Measurements from ENCODE around the gene DDIT3.
"Not testable (repeated sequence)": the region's sequence is repeated elsewhere in the genome, so short reads cannot be mapped to it uniquely, and the experiment has no call there.

DDIT3 gene

DNA sequence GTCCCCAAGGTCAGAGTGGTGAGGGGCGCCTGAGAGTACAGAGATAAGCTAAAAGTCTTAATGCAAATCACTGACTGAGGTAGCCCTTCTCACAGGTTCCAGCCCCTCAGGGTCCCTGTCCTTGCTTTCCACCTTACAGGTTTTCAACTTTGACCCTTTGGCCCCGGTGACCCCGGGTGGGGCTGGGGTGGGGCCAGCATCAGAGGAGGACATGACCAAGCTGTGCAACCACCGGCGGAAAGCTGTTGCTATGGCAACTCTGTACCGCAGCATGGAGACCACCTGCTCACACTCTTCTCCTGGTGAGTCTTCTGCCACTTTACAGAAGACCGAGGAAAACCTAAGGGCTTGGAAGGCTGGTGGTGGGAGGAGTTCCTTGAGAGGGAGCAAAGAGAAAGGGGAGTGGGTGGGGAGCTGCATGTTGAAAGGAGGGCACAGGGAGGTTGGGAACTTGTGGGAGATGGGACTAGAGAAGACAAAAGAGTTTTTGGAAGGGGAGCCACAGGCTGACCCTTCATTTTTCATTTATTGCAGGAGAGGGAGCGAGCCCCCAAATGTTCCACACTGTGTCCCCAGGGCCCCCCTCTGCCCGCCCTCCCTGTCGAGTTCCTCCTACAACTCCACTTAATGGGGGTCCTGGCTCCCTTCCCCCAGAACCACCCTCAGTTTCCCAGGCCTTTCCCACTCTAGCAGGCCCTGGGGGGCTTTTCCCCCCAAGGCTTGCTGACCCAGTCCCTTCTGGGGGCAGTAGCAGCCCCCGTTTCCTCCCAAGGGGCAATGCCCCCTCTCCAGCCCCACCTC, 4.7 kb upstream of the DDIT3 start:
- DNase-seq = no peak

DNA sequence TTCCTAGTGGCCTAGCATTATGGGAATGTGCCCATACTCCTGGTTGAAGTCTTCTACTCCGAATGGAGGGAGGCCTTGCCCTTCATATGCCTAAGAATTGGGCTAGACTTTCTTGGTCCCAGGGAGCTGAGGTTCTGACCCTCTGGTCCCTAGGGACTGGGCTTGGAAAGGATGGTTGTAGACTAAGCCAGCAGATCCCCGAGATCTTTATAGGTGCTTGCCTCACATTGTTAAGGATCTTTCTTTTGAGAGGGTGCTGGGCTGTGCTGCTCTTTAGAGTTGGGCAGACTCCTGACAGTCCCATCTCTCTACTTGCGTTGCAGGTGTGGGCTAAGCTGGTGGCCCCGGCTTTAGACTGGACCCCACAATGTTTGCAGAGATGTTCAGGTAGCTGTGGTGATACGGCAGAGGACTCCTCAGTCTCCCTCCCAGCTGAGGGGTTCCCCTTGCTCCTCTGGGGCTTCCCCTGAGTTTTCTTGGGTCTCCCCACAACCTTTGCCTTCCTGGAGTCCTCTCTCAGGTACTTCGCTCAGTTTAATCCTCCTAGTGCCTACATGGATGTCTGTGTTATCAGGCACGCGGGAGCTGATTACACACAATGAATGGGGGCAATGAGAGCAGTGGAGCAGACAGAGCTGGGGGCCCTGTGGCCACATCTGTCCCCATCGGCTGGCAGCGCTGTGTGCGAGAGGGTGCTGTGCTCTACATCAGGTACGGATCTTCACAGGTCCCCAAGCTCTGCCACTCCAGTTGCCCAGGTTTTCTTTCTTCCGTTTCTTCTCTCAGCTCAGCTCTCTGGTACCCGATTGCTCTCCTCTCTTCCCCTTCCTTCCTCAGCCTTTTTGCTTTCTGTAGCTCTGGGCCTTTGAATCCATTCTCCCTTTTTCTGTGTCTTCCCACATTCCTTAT, 3.6 kb upstream of the DDIT3 start:
- DNase-seq = peak; percentile 41

DNA sequence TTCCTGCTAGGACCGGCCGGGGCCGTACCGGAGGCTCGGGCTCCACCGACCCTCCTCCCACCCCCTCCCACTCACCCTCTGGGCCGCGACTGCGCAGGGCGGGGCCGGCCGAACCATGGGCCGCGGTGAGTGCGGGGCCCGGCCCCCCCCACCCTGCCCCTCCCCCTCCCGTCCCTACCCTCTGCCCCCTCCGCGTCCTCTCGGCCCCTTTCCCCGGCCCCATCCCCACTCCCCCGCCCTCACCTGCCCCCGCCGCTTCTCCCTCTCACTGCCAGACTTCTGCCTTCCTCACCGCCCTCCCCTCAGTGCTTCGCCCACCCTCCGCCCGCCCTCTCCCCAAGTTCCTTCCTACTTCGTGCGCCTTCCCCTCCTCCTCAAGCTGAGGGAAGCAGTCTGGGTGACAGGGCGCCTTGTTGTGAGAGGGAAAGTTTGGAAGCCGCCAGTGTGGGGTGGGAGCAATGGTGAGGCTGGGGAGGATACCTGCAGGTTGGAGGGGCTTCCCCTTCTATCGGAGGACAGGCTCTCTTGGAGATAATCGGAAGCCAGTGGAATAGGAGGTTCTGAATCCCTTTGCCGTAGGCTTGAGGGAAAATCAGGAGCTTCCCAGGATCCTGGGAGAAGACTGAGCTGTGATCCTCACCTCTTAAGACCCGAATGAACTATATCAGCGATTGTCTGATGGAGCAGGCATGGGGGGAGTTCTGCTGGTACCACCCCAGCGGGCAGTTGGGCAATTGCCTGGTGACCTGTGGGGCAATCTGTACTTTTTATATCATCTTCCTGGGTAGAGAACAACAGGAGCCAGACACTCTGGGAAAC, 2.8 kb upstream of the DDIT3 start:
- no peak for DNase-seq

GRCh38 chr12:57522011-57522886, 1.9 kb upstream of the DDIT3 start, which contains the start of gene MBD6:
MBD6 (plus strand) TSS chr12:57522824; CDS start chr12:57524304, 1,480 bp downstream.
- DNase-seq = peak; percentile 94

- peak; percentile 22 for DNase-seq
Observed at GRCh38 chr12:57521525-57522010, 1.3 kb upstream of the DDIT3 start.

- DNase-seq = peak; percentile 26
Observed at GRCh38 chr12:57519796-57520052, 590 bp downstream of the DDIT3 start.

DNA sequence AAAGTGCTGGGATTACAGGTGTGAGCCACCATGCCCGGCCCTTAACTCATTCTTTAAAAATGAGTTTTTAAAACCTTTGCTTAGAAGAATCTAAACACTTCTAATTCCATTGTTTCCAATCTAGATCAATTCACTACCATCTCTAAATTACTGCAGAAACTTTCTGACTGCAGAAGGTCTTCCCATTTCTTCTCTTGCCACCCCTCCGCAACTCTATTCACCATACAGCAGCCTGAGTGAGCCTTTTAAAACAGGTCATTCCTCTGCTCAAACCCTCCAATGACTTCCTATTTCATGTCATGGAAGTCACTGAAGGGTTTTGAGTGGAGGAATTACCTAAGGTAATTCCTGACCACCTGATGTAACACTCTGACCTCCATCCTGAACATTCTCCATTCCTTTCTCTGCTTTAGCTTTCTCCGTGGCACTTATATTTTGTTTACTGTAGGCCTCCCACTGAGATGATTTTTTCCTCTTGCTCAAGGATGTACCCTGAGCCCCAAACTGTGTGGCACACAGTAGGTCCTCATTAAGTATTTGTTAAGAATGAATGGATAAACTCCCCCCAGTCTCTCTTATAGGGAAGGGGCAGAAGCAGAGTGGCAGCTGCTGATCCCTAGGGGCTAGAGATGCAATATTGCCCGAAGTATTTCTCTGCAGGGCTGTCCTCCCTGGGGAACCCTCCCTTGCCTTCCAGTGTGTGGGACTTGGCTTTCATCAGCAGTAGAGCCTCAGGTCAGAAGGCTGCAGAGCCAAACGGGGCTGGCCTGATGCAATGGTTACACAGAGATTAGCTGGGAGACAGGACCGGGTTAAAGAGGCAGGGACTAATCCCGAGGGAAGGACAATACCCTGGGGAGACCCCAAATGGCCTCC, 1.2 kb downstream of the DDIT3 start:
- no peak for DNase-seq

GRCh38 chr12:57518176-57518919, 2.0 kb downstream of the DDIT3 start:
- DNase-seq = no peak

- not testable (repeated sequence) for DNase-seq
Observed at GRCh38 chr12:57517718-57518117, 2.6 kb downstream of the DDIT3 start.

GRCh38 chr12:57517187-57517586, 3.1 kb downstream of the DDIT3 start:
- no peak for DNase-seq

DNA sequence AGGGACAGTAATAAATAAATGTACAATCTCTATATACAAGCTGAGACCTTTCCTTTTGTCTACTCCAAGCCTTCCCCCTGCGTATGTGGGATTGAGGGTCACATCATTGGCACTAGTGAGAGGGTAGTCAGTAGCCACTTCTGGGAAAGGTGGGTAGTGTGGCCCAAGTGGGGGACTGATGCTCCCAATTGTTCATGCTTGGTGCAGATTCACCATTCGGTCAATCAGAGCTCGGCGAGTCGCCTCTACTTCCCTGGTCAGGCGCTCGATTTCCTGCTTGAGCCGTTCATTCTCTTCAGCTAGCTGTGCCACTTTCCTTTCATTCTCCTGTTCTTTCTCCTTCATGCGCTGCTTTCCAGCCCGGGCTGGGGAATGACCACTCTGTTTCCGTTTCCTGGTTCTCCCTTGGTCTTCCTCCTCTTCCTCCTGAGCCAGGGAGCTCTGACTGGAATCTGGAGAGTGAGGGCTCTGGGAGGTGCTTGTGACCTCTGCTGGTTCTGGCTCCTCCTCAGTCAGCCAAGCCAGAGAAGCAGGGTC, 3.6 kb downstream of the DDIT3 start:
- no peak for DNase-seq

DNA sequence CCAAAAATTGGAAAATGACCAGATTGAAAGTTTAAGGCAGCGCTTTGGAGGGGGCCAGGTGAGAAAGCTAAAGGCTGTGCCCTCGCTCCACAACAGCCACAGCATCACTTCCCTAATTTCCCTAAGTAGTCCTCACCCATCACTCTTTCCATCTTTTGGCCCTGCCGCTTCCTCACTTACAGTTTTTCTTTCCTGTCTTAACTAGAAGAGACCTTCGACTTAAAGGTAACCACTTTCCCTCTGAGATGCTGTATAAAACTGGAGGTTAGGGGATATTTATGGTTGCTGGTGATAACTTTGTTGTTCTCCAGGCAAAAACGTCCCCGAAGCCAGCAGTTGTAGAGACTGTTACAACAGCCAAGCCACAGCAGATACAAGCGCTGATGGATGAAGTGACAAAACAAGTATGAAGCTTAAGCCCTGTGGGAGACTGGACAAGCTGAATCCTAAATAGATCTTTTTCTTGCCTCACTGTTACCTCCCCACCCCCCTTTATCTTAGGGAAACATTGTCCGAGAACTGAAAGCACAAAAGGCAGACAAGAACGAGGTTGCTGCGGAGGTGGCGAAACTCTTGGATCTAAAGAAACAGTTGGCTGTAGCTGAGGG, 4.3 kb downstream of the DDIT3 start:
- no peak for DNase-seq

DNA sequence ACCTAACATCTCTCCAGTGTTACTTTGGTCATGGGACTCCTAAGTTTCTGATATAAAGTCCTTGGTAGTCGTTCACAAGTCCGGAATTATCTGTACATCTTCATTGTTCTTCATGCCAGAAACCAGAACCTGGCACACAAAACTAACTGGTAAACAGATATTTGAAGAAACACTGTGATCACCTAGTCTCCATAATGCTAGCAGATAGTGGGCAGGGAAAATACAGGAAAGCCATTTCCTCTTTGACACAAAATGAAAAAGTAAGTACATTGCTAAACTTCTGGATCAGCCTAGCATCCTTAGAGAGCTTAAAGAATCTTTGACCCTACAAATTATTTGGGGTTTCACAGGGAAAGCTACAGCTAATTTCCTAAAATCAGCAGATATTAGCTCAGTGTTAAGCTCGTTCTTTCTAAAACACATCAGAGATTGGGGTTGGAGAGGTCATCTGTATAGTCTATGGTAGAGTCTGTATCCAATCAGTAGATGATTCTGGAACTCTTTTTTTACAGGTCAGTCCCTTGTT, 4.8 kb downstream of the DDIT3 start:
- no peak for DNase-seq

DNA sequence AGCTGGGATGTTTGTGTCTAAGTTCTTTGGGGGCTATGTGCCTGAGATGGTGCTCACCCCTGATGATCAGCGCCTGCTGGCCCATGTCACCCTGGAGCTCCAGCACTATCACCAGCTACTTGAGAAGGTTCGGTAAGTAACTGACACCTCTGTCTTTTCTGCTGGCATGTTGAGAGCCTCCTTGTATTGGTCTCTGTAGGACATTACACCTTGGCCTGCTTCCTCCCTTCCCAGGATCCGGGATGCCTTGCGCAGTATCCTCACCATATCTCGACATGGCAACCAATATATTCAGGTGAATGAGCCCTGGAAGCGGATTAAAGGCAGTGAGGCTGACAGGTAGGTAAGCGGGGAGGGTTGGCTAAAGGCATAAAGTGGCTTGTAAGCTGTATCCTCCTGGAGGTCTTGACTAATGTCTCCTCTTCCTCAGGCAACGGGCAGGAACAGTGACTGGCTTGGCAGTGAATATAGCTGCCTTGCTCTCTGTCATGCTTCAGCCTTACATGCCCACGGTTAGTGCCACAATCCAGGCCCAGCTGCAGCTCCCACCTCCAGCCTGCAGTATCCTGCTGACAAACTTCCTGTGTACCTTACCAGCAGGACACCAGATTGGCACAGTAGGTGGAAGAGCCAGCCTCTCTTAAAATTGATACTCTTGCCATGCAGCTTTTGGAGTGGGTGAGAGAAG, 5.5 kb downstream of the DDIT3 start:
- no peak for DNase-seq

GRCh38 chr12:57514246-57514645, 6.1 kb downstream of the DDIT3 start:
- not testable (repeated sequence) for DNase-seq

DNA sequence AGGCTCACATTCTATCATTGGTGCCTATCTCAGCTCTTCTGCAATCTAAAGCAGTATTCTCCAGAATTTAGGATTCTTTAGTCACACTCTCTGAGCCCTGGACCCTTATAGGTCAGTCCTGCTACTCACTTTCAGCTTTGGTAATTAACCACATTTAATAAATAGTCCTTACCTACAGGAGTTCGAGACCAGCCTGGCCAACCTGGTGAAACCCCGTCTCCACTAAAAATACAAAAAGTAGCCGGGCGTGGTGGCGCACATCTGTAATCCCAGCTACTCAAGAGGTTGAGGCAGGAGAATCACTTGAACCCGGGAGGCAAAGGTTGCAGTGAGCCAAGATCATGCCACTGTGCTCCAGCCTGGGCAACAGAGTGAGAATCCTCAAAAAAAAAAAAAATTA, 6.6 kb downstream of the DDIT3 start:
- not testable (repeated sequence) for DNase-seq

DNA sequence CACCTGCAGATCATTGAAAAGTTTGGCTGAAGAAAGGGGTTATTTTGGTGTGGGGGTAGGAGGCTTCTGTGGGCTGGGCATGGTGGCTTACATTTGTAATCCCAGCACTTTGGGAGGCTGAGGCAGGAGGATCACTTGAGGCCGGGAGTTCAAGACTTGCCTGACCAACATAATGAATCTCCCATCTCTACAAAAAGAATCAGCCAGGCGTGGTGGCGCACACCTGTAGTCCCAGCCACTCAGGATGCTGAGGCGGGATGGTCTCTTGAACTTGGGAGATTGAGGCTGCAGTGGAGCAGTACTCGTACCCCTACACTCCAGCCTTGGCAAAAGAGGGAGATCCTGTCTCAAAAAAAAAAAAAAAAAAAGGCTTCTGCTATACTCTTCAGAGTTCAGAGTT, 7.0 kb downstream of the DDIT3 start:
- DNase-seq = no peak

DNA sequence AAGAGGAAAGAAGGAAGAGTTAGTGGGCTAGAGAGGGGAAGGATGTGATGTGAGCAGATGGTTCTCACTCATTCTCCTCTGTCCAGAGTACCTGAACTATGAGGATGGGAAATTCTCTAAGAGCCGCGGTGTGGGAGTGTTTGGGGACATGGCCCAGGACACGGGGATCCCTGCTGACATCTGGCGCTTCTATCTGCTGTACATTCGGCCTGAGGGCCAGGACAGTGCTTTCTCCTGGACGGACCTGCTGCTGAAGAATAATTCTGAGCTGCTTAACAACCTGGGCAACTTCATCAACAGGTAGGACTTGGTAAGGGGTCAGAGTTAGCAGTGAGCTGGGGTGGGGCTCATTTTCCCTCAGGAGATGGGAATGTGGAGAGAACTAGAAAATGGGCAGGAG, 7.6 kb downstream of the DDIT3 start:
- no peak for DNase-seq
